Suppressor macrophage treated with lipopolysaccharide for 1 hour (primary cell): Measurements from ENCODE around the gene ACOT2.
A peak's percentile ranks its signal among the peaks of the same experiment; 100 is the strongest.
"Not testable (repeated sequence)": the region's sequence is repeated elsewhere in the genome, so short reads cannot be mapped to it uniquely, and the experiment has no call there.

Source experiments
- DNase-seq, 3 donors: peaks; one replicate each; pipeline ENCODE4 v3.0.0-alpha.2; 2020 to 2022

Gene ACOT2

DNA sequence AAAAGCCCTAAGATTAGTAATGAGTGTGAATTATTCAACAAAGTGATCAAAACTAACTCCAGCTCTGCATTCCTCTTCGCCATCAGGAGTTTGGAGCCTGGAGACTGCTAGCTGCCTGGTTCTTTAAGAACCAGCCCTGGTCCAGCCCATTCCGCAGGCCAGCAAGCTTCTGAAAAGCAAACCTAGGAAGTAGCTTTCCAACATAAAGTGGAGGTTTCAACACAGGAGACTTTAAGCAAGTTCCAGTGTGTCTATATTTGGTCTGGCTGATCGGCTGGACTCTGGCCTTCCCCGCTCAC lies 178 bp upstream of the ACOT2 start:
- DNase-seq = not testable (repeated sequence)

GRCh38 chr14:73570913-73571312 lies 1.9 kb downstream of the ACOT2 start:
- peak in 2 of 3 donors; percentile 47 to 60 for DNase-seq

DNA sequence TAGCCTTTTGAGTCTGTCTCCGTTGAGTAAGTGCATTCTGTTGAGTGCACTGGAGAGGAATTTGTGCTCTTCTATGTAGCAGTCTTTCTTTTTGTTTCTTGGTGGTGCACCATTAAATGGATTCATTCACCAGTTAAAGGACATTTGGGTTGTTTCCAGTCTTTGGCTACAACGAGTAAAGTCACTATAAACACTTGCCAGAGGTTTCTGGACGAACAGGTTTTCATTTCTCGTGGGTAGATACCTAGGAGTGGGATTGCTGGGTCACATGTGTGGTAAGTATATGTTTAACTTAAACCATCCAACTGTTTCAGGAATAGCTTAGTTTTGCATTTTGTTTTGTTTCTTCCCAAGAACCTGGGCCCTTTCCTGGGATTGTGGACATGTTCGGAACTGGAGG lies 4.0 kb downstream of the ACOT2 start:
- not testable (repeated sequence) for DNase-seq

DNA sequence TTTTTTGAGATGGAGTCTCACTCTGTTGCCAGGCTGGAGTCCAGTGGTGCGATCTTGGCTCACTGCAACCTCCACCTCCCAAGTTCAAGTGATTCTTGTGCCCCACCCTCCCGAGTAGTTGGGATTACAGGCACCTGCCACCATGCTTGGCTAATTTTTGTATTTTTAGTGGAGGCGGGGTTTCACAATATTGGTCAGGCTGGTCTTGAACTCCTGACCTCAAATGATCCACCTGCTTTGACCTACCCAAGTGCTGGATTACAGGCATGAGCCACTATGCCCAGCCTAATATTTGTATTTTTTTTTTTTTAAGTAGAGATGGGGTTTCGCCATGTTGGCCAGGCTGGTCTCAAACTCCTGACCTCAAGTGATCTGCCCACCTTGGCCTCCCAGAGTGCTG lies 4.7 kb downstream of the ACOT2 start:
- DNase-seq = not testable (repeated sequence)

GRCh38 chr14:73574251-73574650 lies 5.2 kb downstream of the ACOT2 start:
- DNase-seq = peak in 1 of 3 donors; percentile 14

DNA sequence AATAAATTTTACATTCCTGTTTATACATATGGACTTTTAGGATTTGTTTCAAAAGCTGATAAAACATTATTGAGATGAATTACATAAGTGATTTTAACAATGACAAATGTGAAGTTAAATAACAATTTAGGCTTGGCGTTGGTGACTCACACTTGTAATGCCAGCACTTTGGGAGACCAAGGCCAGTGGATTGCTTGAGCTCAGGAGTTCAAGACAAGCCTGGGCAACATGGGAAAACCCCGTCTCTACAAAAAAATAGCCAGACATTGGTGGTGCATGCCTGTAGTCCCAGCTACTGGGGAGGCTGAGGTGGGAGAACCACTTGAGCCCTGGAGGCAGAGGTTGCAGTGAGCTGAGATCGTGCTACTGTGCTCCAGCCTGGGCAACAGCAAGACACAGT lies 7.4 kb downstream of the ACOT2 start:
- peak; percentile 32 to 48 (median 46) for DNase-seq

- not testable (repeated sequence) for DNase-seq
Observed at GRCh38 chr14:73577214-73577613, 8.2 kb downstream of the ACOT2 start.

- peak; percentile 33 to 50 (median 36) for DNase-seq
Observed at GRCh38 chr14:73582102-73582979, 13.3 kb downstream of the ACOT2 start.

DNA sequence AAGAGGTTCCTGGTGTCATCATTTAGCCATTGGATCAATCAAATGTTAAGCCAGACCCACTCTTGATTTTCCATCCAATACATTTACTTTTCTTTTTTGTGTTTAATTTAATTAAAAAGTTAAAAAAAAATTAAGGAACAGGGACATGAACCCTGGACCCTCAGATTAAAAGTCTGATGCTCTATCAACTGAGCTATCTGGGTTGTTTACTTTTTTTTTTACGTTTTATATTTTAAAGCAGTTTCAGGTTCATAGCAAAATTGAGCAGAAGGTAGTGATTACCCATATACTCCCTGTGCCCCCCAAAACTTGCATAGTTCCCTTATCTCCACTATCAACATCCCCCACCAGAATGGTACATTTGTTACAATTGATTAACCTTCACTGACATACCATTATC lies 19.7 kb downstream of the ACOT2 start:
- no peak for DNase-seq

GRCh38 chr14:73589116-73589515 lies 20.1 kb downstream of the ACOT2 start:
- peak; percentile 16 to 72 (median 17) for DNase-seq

DNA sequence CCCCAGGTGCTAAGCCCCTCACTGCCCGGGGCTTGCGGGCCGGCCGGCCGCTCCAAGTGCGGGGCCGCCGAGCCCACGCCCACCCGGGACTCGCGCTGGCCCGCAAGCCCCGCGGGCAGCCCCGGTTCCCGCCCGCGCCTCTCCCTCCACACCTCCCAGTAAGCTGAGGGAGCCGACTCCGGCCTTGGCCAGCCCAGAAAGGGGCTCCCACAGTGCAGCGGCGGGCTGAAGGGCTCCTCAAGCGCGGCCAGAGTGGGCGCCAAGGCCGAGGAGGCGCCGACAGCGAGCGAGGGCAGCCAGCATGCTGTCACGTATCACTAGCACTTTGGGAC lies 21.6 kb downstream of the ACOT2 start:
- DNase-seq = not testable (repeated sequence)

GRCh38 chr14:73591690-73592449 lies 22.9 kb downstream of the ACOT2 start, which contains the start of gene ACOT4:
TSS of gene ACOT4 (plus strand) at chr14:73591873. CDS start at chr14:73591960, 87 bp downstream.
- peak; percentile 49 to 76 (median 54) for DNase-seq

GRCh38 chr14:73594491-73594890 lies 25.5 kb downstream of the ACOT2 start:
- no peak for DNase-seq

- DNase-seq = no peak
Observed at GRCh38 chr14:73599499-73599898, 30.5 kb downstream of the ACOT2 start.

DNA sequence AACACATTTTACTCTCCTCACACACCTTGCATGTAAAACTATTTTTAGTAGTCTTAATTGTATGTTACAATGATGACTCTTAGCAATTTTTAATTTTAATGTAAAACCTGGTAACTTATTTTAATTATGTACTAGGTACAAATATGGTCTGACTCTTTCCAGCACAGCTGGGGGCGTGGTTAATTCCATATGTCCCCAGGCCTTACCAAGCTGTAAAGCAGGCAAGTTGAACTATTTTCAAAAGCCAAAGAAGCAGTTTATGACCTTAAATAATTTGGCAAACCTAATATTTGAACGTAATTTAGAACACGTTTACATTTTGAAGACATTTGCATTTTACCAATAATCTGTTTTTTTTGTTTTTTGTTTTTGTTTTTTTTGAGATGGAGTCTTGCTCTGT lies 34.0 kb downstream of the ACOT2 start:
- DNase-seq = no peak

DNA sequence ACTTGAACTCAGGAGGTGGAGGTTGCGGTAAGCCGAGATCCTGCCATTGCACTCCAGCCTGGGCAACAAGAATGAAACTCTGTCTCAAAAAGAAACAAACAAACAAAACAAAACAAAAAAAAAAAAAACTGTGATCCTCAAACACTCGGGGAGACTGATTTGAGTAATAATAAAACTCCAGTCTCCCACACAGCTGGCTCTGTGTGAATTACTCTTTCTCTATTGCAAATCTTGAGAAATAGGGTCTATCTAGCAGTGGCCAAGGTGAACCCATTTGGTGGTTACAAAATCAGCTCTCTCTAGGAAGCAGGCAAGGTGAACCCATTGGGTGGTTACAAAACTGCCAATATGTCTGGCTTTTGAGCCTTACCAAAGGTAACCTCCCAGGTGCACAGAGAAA lies 37.3 kb downstream of the ACOT2 start:
- DNase-seq = no peak

DNA sequence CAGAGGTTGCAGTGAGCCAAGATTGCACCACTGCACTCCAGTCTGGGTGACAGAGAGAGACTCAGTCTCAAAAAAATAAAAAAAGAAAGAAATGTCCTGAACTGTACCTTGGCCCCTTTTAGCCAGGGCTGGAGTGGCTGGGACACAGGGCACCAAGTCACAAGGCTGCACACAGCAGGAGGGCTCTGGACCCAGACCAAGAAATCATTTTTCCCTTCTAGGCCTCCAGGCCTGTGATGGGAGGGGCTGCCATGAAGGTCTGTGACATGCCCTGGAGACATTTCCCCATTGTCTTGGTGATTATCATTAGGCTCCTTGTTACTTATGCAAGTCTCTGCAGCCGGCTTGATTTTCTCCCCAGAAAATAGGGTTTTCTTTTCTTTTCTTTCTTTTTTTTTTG lies 38.2 kb downstream of the ACOT2 start:
- DNase-seq = no peak

DNA sequence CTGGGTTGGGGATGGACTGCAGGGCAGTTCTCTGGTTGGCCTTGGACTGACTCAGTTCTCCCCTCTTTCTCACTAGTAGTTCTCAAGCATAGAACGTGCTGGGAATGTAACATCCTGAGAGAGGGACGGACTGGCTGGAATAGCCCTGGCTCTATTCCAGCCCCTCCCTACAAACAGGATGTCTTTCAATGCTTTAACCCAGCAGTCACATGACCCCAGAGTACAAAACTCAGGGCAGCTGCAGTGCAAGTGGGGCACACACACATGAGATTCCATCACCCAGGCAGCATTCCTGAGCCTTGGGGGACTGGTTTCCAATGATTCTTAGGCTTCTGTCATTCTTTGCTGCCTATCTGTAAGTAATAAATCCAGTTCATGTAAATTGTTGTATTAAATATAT lies 41.7 kb downstream of the ACOT2 start:
- no peak for DNase-seq

DNA sequence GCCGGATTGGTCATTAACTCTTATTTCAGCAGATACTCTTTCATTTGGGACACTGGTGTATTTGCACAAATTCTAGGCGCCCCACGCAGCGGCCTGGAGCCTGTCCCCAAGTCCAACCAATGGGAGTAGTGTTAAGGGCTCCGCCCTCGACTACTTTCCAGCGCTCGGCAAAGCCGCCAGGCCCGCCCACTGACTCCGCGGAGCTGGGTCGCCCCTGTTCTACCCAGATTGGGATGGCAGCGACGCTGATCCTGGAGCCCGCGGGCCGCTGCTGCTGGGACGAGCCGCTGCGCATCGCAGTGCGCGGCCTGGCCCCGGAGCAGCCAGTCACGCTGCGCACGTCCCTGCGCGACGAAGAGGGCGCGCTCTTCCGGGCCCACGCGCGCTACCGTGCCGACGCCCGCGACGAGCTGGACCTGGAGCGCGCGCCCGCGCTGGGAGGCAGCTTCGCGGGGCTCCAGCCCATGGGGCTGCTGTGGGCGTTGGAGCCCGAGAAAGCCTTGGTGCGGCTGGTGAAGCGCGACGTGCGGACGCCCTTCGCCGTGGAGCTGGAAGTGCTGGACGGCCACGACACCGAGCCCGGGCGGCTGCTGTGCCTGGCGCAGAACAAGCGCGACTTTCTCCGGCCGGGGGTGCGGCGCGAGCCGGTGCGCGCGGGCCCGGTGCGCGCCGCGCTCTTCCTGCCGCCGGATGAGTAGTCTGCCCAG lies 43.5 kb downstream of the ACOT2 start, which contains the start of gene ACOT6:
ACOT6 (plus strand) TSS at position 179 of the 707 bp plus-strand sequence; CDS start at position 234, 55 bp downstream.
- peak; percentile 69 to 80 (median 70) for DNase-seq

DNA sequence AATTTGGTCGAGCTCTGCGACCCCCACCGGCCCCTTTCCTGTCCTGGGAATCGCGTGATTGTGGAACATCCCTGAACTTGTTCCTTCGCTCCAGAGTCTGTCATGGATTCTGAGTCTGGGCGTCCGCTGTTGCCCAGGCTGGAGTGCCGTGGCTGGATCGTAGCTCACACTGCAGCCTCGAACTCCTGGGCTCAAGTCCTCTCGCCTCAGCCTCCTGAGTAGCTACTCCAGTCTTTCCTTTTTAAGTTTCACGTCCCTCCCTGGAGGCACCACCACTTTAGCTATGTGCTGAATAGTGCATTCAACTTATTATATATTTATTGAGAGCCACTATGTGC lies 44.0 kb downstream of the ACOT2 start:
- DNase-seq = no peak

DNA sequence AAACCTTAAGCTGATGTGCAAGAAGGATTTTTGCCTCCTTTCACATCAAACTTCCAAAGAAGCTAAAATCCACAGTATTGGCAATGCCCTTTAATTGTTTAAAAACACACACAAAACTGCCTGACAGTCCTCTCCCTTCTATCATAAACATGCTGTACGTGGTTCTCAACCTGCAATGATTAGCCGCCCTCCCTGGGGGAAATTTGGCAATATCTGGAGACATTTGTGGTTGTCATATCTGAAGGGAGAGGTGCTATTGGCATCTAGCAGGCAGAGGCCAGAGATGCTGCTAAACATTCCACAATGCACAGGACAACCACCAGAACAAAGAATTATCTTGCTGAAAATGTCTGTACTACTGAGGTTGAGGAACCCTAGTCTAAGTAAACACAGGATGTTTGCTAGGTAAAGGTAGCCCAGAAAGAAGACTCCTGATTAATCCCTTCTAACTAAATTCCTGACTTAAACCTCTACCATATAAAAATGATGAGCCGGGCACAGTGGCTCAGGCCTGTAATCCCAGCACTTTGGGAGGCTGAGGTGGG lies 44.5 kb downstream of the ACOT2 start:
- no peak for DNase-seq

GRCh38 chr14:73616831-73617230 lies 47.8 kb downstream of the ACOT2 start:
- no peak for DNase-seq

GRCh38 chr14:73619524-73619923 lies 50.5 kb downstream of the ACOT2 start:
- no peak for DNase-seq
